ENCODE data around the gene GBP4.
"Not testable (repeated sequence)": the region's sequence is repeated elsewhere in the genome, so short reads cannot be mapped to it uniquely, and the experiment has no call there.

DNA sequence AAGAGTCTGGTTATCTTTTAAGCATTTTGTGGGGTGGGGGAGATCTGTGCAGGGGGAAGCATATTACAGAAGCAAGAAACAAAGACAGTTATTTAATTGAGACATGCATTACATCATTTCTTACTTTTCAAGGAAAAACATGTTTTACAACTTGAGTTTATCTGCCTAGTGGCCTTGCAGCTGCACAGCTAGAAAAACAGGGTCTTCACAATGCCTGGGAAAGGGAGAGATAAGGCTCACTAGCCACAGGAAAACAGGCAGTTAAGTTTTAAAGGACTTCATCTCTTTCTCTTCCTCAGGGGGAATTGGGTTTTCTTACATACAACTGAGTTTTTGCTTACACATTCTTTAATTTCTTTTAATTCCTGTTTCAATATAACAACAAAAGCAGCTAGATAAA lies 21.1 kb upstream of the GBP4 start:
- TF ChIP-seq, protein P1, sequence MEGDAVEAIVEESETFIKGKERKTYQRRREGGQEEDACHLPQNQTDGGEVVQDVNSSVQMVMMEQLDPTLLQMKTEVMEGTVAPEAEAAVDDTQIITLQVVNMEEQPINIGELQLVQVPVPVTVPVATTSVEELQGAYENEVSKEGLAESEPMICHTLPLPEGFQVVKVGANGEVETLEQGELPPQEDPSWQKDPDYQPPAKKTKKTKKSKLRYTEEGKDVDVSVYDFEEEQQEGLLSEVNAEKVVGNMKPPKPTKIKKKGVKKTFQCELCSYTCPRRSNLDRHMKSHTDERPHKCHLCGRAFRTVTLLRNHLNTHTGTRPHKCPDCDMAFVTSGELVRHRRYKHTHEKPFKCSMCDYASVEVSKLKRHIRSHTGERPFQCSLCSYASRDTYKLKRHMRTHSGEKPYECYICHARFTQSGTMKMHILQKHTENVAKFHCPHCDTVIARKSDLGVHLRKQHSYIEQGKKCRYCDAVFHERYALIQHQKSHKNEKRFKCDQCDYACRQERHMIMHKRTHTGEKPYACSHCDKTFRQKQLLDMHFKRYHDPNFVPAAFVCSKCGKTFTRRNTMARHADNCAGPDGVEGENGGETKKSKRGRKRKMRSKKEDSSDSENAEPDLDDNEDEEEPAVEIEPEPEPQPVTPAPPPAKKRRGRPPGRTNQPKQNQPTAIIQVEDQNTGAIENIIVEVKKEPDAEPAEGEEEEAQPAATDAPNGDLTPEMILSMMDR (conservative IDR thresholded peaks at IDR 0.05; ENCODE audit: low read depth, low read length) = not testable (repeated sequence)
- not testable (repeated sequence) for TF ChIP-seq EZH2 (IDR thresholded peaks at IDR 0.05; ENCODE audit: low read length, unreplicated experiment); EZH2phosphoT487 (IDR thresholded peaks at IDR 0.05; ENCODE audit: borderline replicate concordance, low read length)

Data from PC-3 (cell line).